Fibroblast of pulmonary artery (primary cell): ENCODE data around the gene SPEG.

Source experiments
- DNase-seq: peaks from one replicate; pipeline ENCODE4 v3.0.0-alpha.2; 2010; ENCODE audit warnings: low read depth
- H3K4me3 ChIP-seq: replicated peaks from 2 replicates; pipeline ENCODE4 v1.5.1; 2011; ENCODE audit warnings: low read depth, mild to moderate bottlenecking, control low read depth, low read length, moderate library complexity
- CTCF ChIP-seq: IDR thresholded peaks from 2 replicates; pipeline ENCODE4 v1.5.1; 2011; ENCODE audit warnings: mild to moderate bottlenecking, control low read depth, low read length, inconsistent platforms; ENCODE audit errors: missing control alignments

SPEG gene

DNA sequence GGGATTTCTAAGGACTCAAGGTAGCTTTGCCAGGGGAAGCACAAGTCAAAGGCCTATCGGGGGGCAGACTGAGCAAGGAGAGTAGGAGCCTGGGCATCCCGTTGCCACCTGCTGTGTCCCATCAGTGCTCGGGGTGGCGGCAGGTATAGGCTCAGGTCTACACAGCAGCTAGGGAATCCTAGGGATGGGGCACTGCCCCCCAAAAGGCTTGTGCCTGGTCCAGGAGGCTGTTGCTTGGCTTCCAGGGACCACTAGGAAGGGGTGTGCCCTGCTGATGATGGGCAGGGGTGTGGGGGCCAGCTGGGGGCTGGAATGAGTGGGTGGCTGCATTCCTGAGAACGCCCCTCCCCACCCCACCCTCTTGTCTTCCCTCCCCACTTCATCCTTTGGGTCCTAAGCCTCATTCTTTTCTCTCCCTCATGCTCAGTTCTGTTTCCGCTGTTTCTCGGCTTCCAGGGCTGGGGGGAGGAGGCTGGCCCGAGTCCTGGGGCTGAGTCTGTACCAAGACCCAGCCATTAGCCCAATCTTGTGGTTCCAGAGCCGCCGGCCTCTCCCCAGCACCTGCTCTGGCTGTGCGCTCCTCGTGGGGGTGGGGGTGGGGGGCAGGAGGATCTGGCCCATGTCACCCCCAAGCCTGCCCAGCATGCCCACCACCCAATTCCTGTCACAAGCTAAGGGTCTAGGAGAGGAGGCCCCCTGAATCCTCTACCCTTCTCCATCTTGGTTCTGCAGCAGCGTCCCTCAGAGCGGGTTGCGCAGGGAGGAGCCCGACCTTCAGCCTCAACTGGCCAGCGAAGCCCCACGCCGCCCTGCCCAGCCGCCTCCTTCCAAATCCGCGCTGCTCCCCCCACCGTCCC is 12.8 kb downstream of the SPEG start:
- TF ChIP-seq CTCF, result no peak
- no peak for DNase-seq
- H3K4me3 ChIP-seq, result no peak overlapping the region

DNA sequence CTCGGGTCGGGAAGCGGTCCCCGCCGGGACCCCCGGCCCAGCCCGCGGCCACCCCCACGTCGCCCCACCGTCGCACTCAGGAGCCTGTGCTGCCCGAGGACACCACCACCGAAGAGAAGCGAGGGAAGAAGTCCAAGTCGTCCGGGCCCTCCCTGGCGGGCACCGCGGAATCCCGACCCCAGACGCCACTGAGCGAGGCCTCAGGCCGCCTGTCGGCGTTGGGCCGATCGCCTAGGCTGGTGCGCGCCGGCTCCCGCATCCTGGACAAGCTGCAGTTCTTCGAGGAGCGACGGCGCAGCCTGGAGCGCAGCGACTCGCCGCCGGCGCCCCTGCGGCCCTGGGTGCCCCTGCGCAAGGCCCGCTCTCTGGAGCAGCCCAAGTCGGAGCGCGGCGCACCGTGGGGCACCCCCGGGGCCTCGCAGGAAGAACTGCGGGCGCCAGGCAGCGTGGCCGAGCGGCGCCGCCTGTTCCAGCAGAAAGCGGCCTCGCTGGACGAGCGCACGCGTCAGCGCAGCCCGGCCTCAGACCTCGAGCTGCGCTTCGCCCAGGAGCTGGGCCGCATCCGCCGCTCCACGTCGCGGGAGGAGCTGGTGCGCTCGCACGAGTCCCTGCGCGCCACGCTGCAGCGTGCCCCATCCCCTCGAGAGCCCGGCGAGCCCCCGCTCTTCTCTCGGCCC is 13.6 kb downstream of the SPEG start:
- no peak for TF ChIP-seq CTCF
- H3K4me3 ChIP-seq, result no peak overlapping the region
- no peak for DNase-seq

DNA sequence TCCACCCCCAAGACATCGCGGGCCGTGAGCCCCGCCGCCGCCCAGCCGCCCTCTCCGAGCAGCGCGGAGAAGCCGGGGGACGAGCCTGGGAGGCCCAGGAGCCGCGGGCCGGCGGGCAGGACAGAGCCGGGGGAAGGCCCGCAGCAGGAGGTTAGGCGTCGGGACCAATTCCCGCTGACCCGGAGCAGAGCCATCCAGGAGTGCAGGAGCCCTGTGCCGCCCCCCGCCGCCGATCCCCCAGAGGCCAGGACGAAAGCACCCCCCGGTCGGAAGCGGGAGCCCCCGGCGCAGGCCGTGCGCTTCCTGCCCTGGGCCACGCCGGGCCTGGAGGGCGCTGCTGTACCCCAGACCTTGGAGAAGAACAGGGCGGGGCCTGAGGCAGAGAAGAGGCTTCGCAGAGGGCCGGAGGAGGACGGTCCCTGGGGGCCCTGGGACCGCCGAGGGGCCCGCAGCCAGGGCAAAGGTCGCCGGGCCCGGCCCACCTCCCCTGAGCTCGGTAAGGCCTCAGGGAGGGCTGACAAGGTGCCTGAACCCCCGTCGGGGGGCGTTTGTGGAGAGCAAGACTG is 14.2 kb downstream of the SPEG start:
- no peak for DNase-seq
- H3K4me3 ChIP-seq, result no peak overlapping the region
- TF ChIP-seq CTCF, result no peak

DNA sequence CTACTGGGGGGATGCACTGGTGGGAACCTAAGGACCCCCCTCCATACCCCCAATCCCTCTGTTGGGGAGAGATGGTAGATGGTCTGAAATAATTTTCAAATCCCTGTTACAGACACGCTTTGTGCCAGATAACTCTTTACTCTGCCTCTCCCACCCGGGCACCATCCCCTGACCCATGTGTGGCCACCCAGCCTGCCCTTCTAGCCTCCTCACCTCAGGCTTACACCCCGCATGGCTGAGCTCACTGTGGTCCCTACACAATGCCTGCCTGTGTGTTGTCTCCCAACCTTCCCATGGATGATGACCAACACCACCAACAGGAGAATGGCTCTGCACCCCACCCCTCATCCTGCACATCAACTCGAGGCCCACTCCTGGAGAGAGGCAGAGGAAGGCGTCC is 15.0 kb downstream of the SPEG start:
- DNase-seq, result no peak
- TF ChIP-seq CTCF, result no peak
- H3K4me3 ChIP-seq, result no peak overlapping the region

- no peak overlapping the region for H3K4me3 ChIP-seq
- TF ChIP-seq CTCF, result no peak
- DNase-seq, result peak; percentile 30
Measured at GRCh38 chr2:219451661-219452360, 17.2 kb downstream of the SPEG start.

GRCh38 chr2:219452361-219453317 is 18.0 kb downstream of the SPEG start:
- peak; percentile 94 for DNase-seq
- no peak overlapping the region for H3K4me3 ChIP-seq
- no peak for TF ChIP-seq CTCF
